H1 (cell line): ENCODE measurements around the gene ISG15. TPM values are rescaled to one million over a fixed set of nuclear protein-coding genes. Genes with fewer than 3 reads are reported as not detected.

Experiments used
- CTCF ChIA-PET: fragments of 300-600 bp; sonication (Branson Sonifier 250); formaldehyde crosslinking; loops from one replicate; lab custom pipeline; 2021; ENCODE audit not compliant: partially characterized antibody; lab: Charles Lee
- POLR2A ChIA-PET: fragments of 300-600 bp; sonication (Branson Sonifier 250); formaldehyde crosslinking; loops from one replicate; lab custom pipeline; 2021; ENCODE audit warnings: inconsistent platforms; ENCODE audit not compliant: partially characterized antibody; lab: Charles Lee
- DNase-seq, 2 experiments: peaks; one replicate each; pipeline versions ENCODE4 v3.0.0 to v3.0.0-alpha.2; 2010 to 2022; ENCODE audit warnings: low spot score in 2 of 2, low read depth in 1 of 2, mixed read lengths in 1 of 2
- FAIRE-seq: peaks from 2 replicates; lab custom pipeline; 2011; peaks lifted over from hg19 to GRCh38; lab: Jason Lieb, UNC
- H2AFZ ChIP-seq: 2 replicates; pipeline ENCODE4 v1.8.1; 2012; ENCODE audit warnings: low read length, inconsistent platforms
- H2AK5ac ChIP-seq: 2 replicates; pipeline ENCODE4 v1.6.1; 2013; ENCODE audit warnings: low read depth, low read length
- H2BK120ac ChIP-seq: replicated peaks from 2 replicates; pipeline ENCODE3; 2013; ENCODE audit warnings: low read depth, low read length, inconsistent platforms
- H2BK12ac ChIP-seq: 2 replicates; pipeline ENCODE4 v1.6.1; 2013; ENCODE audit warnings: low read depth, low read length
- H2BK15ac ChIP-seq: 2 replicates; pipeline ENCODE4 v1.6.1; 2013; ENCODE audit warnings: low read length
- H2BK20ac ChIP-seq: 2 replicates; pipeline ENCODE4 v1.6.1; 2013; ENCODE audit warnings: low read length
- H2BK5ac ChIP-seq: 2 replicates; pipeline ENCODE4 v1.6.1; 2013; ENCODE audit warnings: low read depth, low read length
- H3K14ac ChIP-seq: 2 replicates; pipeline ENCODE4 v1.6.1; 2013; ENCODE audit warnings: inconsistent platforms; ENCODE audit not compliant: insufficient read length
- H3K18ac ChIP-seq: 2 replicates; pipeline ENCODE4 v1.6.1; 2013; ENCODE audit warnings: low read length; ENCODE audit errors: extremely low read depth
- H3K23ac ChIP-seq: 2 replicates; pipeline ENCODE4 v1.6.1; 2013; ENCODE audit warnings: inconsistent platforms; ENCODE audit not compliant: insufficient read length
- H3K23me2 ChIP-seq: 2 replicates; pipeline ENCODE4 v1.6.1; 2013; ENCODE audit warnings: low read depth, low read length
- H3K27ac ChIP-seq: 2 replicates; pipeline ENCODE4 v1.6.1; 2011; ENCODE audit warnings: low read depth, low read length, inconsistent platforms
- H3K27me3 ChIP-seq, 4 experiments: replicated peaks in 1 of 4; 1 replicate in 1 of 4; 2 replicates in 3 of 4; pipeline versions ENCODE4 v1.6.1 to v1.8.1; 2011 to 2013; ENCODE audit warnings: low read length in 3 of 4, mild to moderate bottlenecking in 3 of 4, inconsistent platforms in 2 of 4, mixed read lengths in 2 of 4, moderate library complexity in 1 of 4; ENCODE audit not compliant: control insufficient read depth in 3 of 4, insufficient read depth in 3 of 4; ENCODE audit errors: extremely low read depth in 1 of 4
- H3K36me3 ChIP-seq, 4 experiments: 2 replicates each; pipeline versions ENCODE4 v1.6.1 to v1.8.1; 2011 to 2013; ENCODE audit warnings: mild to moderate bottlenecking in 4 of 4, low read length in 3 of 4, moderate library complexity in 2 of 4, control low read depth in 1 of 4, inconsistent platforms in 1 of 4; ENCODE audit not compliant: insufficient read depth in 4 of 4, control insufficient read depth in 2 of 4
- H3K4ac ChIP-seq: replicated peaks from 2 replicates; pipeline ENCODE3; 2013; ENCODE audit warnings: low read length, low read depth, mixed read lengths, inconsistent platforms; ENCODE audit not compliant: insufficient read length
- H3K4me1 ChIP-seq, 4 experiments: replicated peaks in 1 of 4; 1 replicate in 1 of 4; 2 replicates in 3 of 4; pipeline versions ENCODE4 v1.6.1 to v1.8.1; 2011 to 2013; ENCODE audit warnings: low read length in 3 of 4, inconsistent platforms in 2 of 4, mixed read lengths in 1 of 4; ENCODE audit not compliant: insufficient read depth in 4 of 4, control insufficient read depth in 3 of 4
- H3K4me2 ChIP-seq, 2 experiments: 2 replicates each; pipeline versions ENCODE4 v1.6.1 to v1.8.1; 2011 to 2013; ENCODE audit warnings: low read depth in 2 of 2, low read length in 2 of 2, control low read depth in 1 of 2, inconsistent platforms in 1 of 2, mild to moderate bottlenecking in 1 of 2; ENCODE audit not compliant: insufficient read depth in 1 of 2
- H3K4me3 ChIP-seq, 4 experiments: fragments of 200-600, 300-600 bp in 1 of 4; sonication (generic), shearing (Covaris generic), sonication (Bioruptor Twin) in 1 of 4; 2 replicates each; pipeline versions ENCODE4 v1.5.1 to v1.8.1; 2011 to 2016; ENCODE audit warnings: low read length in 4 of 4, low read depth in 3 of 4, control low read depth in 2 of 4, inconsistent platforms in 2 of 4, mild to moderate bottlenecking in 2 of 4, mixed read lengths in 1 of 4, moderate library complexity in 1 of 4; ENCODE audit not compliant: insufficient read depth in 2 of 4; ENCODE audit errors: extremely low read depth in 1 of 4
- H3K56ac ChIP-seq: replicated peaks from 2 replicates; pipeline ENCODE3; 2013; ENCODE audit warnings: low read depth, mild to moderate bottlenecking, mixed read lengths, low read length, inconsistent platforms; ENCODE audit not compliant: insufficient read length
- H3K79me1 ChIP-seq: 2 replicates; pipeline ENCODE4 v1.6.1; 2013; ENCODE audit warnings: low read depth, low read length, control low read depth
- H3K79me2 ChIP-seq, 2 experiments: 2 replicates each; pipeline versions ENCODE4 v1.6.1 to v1.8.1; 2012 to 2013; ENCODE audit warnings: low read length in 2 of 2, mild to moderate bottlenecking in 2 of 2, inconsistent platforms in 1 of 2; ENCODE audit not compliant: insufficient read depth in 2 of 2, control insufficient read depth in 1 of 2
- H3K9ac ChIP-seq, 4 experiments: replicated peaks in 1 of 4; 1 replicate in 1 of 4; 2 replicates in 3 of 4; pipeline versions ENCODE4 v1.6.1 to v1.8.1; 2011 to 2013; ENCODE audit warnings: low read depth in 3 of 4, low read length in 3 of 4, control low read depth in 2 of 4, mild to moderate bottlenecking in 2 of 4, moderate library complexity in 2 of 4, inconsistent platforms in 1 of 4; ENCODE audit errors: extremely low read depth in 1 of 4
- H3K9me3 ChIP-seq, 2 experiments: 2 replicates each; pipeline versions ENCODE4 v1.6.1 to v1.8.1; 2012 to 2013; ENCODE audit warnings: mild to moderate bottlenecking in 2 of 2, moderate library complexity in 2 of 2, control low read depth in 1 of 2, inconsistent platforms in 1 of 2, low read depth in 1 of 2, low read length in 1 of 2, mixed read lengths in 1 of 2; ENCODE audit not compliant: insufficient read depth in 2 of 2
- H4K20me1 ChIP-seq, 2 experiments: replicated peaks in 1 of 2; 2 replicates each; pipeline versions ENCODE3 to v1.8.1; 2011 to 2013; ENCODE audit warnings: inconsistent platforms in 2 of 2, low read length in 2 of 2, mild to moderate bottlenecking in 1 of 2; ENCODE audit not compliant: insufficient read depth in 2 of 2, control insufficient read depth in 1 of 2
- H4K5ac ChIP-seq: 2 replicates; pipeline ENCODE4 v1.6.1; 2013; ENCODE audit warnings: low read length, low read depth, mixed read lengths, inconsistent platforms; ENCODE audit not compliant: insufficient read length
- H4K8ac ChIP-seq: 2 replicates; pipeline ENCODE4 v1.8.0; 2013; ENCODE audit warnings: mild to moderate bottlenecking, moderate library complexity, low read length, inconsistent platforms; ENCODE audit not compliant: insufficient read depth; ENCODE audit errors: extremely low read depth
- H4K91ac ChIP-seq: replicated peaks from 2 replicates; pipeline ENCODE3; 2013; ENCODE audit warnings: low read length, mixed read lengths, inconsistent platforms; ENCODE audit not compliant: insufficient read length
- CHD1 ChIP-seq: IDR thresholded peaks from 2 replicates; pipeline ENCODE4 v1.6.1; 2012; ENCODE audit warnings: low read depth, low read length, improper control_type of control experiment
- KDM1A ChIP-seq: fragments of 200-600, 300-600 bp; sonication (generic); IDR thresholded peaks from 2 replicates; pipeline ENCODE4 v1.7.1; 2016; ENCODE audit warnings: mild to moderate bottlenecking, low read length, borderline replicate concordance
- MAX ChIP-seq: IDR thresholded peaks from 2 replicates; pipeline ENCODE4 v1.6.1; 2012; ENCODE audit warnings: inconsistent platforms
- RAD21 ChIP-seq, 2 experiments: IDR thresholded peaks in 1 of 2; conservative IDR thresholded peaks in 1 of 2; 2 replicates each; pipeline ENCODE4 v1.6.1; 2011; ENCODE audit warnings: low read depth in 2 of 2, low read length in 2 of 2, improper control_type of control experiment in 1 of 2, inconsistent platforms in 1 of 2, mild to moderate bottlenecking in 1 of 2, moderate library complexity in 1 of 2
- RBBP5 ChIP-seq: IDR thresholded peaks from 2 replicates; pipeline ENCODE4 v1.7.1; 2012; ENCODE audit warnings: low read depth, mild to moderate bottlenecking, inconsistent platforms, low read length, moderate library complexity, borderline replicate concordance
- RNF2 ChIP-seq: fragments of 200-900, 300-1000 bp; sonication (generic); IDR thresholded peaks from 2 replicates; pipeline ENCODE4 v1.7.1; 2016; ENCODE audit warnings: borderline replicate concordance, low read depth, mild to moderate bottlenecking, antibody characterized with exemption, low read length; ENCODE audit not compliant: poor library complexity, severe bottlenecking; ENCODE audit errors: missing control alignments
- SIX5 ChIP-seq: IDR thresholded peaks from 2 replicates; pipeline ENCODE4 v1.6.1; 2011; ENCODE audit warnings: mild to moderate bottlenecking, low read depth, low read length
- SP4 ChIP-seq: IDR thresholded peaks from 2 replicates; pipeline ENCODE4 v1.6.1; 2012; ENCODE audit warnings: low read length, inconsistent platforms
- SRF ChIP-seq: IDR thresholded peaks from 2 replicates; pipeline ENCODE4 v1.6.1; 2011; ENCODE audit warnings: mild to moderate bottlenecking, low read depth, low read length, moderate library complexity
- USF2 ChIP-seq: IDR thresholded peaks from 2 replicates; pipeline ENCODE4 v1.6.1; 2011; ENCODE audit warnings: low read length, improper control_type of control experiment
- ZNF274 ChIP-seq: IDR thresholded peaks from 2 replicates; pipeline ENCODE4 v1.7.0; 2012; ENCODE audit warnings: low read length, borderline replicate concordance; ENCODE audit errors: extremely low read depth
- WGBS, 2 experiments: shearing (Covaris generic) in 1 of 2; methylation state at CpG; one replicate each; pipeline versions ENCODE4 v1.1.6 to v1.1.7; 2013 to 2015; ENCODE audit warnings: low lambda C conversion rate in 2 of 2, mixed read lengths in 2 of 2, inconsistent platforms in 1 of 2, low coverage in 1 of 2, missing lambda C conversion rate in 1 of 2; ENCODE audit not compliant: insufficient replicate concordance in 2 of 2, insufficient coverage in 1 of 2, insufficient read length in 1 of 2; ENCODE audit errors: extremely low coverage in 1 of 2, missing lambda C conversion rate in 1 of 2; 5-methylcytosine and 5-hydroxymethylcytosine counted together
- polyA plus RNA-seq, 7 experiments: library from polyadenylated mRNA; depleted of rRNA in 3 of 7; stranded (reverse) in 5 of 7; unstranded in 2 of 7; fragments of >200 nt in 5 of 7; fragments of 200-250 nt in 2 of 7; gene quantifications; 1 replicate in 5 of 7; 2 replicates in 1 of 7; 4 replicates in 1 of 7; pipeline versions ENCODE4 v1.2.1 to v1.2.3, GENCODE V29; 2011 to 2013; ENCODE audit warnings: missing spikeins in 2 of 7, mixed read lengths in 2 of 7
- total RNA-seq: library from RNA; stranded (reverse); fragmentation: NEBNext Ultra II Directional; extraction: Animal tissue kit (Norgen Biotek cat#: 25700); gene quantifications from 2 replicates; pipeline ENCODE4 v1.2.1, GENCODE V29; 2021

ISG15 gene
- total and polyA plus RNA-seq, 2 of the 8 experiments (the other 6 are each of a cell fraction or from before 2014, with no cell fraction given) = 29.3 to 121 TPM

- H3K9me3 ChIP-seq = no peaks in the 10 kb centered on the region
- H4K91ac ChIP-seq = no peak overlapping the region
- no peak overlapping the region for H3K4ac ChIP-seq
- no peak overlapping the region for H3K4me3 ChIP-seq
- H3K79me1 ChIP-seq = no peaks in the 10 kb centered on the region
- H3K9ac ChIP-seq = no peak overlapping the region
- H2BK20ac ChIP-seq = no peak overlapping the region
- POLR2A ChIA-PET = interaction anchor here (0.8 to 1.3 kb wide), 2 partner anchors 12 to 45 kb away, joined by 3 to 4 read pairs; no protein-coding TSS in a partner anchor
- peaks cover 0 to 11% (median 6%) of the 10 kb centered on the region in 4 experiments; a peak in 5 of 7 replicates for H3K4me1 ChIP-seq
- H2BK120ac ChIP-seq = no peak overlapping the region
- no peak overlapping the region for H2BK12ac ChIP-seq
- no peak overlapping the region for H3K4me2 ChIP-seq
- no peak overlapping the region for H2AFZ ChIP-seq
- H4K20me1 ChIP-seq = peaks cover 0 to 5% of the 10 kb centered on the region in 2 experiments
- H2BK15ac ChIP-seq = no peak overlapping the region
- H3K36me3 ChIP-seq = peaks cover 0 to 7% (median 0%) of the 10 kb centered on the region in 4 experiments; a peak in 1 of 8 replicates
- peaks cover 19 to 57% (median 46%) of the 10 kb centered on the region in 4 experiments for H3K27me3 ChIP-seq
- no peak overlapping the region for H4K8ac ChIP-seq
- DNase-seq (no peak), FAIRE-seq (no peak)
- peaks cover 6% of the 10 kb centered on the region; the same call in 1 of the 2 replicates for H3K23me2 ChIP-seq
- no peak overlapping the region for H3K18ac ChIP-seq
- H2AK5ac ChIP-seq = no peak overlapping the region
- CTCF ChIA-PET = interaction anchor here (0.7 to 7.7 kb wide), 6 partner anchors 10 to 308 kb away, joined by 3 to 86 read pairs (median 6); partner anchors contain the start of gene PERM1
- H3K14ac ChIP-seq = no peak overlapping the region
- no peak overlapping the region for H2BK5ac ChIP-seq
- no peak overlapping the region for H3K56ac ChIP-seq
- no peaks in the 10 kb centered on the region for H3K79me2 ChIP-seq
- H3K27ac ChIP-seq = no peak overlapping the region
- no peak overlapping the region for H3K23ac ChIP-seq
- WGBS, 2 experiments = 76% methylated on average over 14 of the region's 15 CpGs; no CpG with 5 or more reads in 1 of the 2 experiments
- H4K5ac ChIP-seq = no peak overlapping the region
- TF ChIP-seq RNF2 (no peak), CHD1 (no peak), RBBP5 (no peak), RAD21 (IDR thresholded peaks at IDR 0.05 in 1 of 2, conservative IDR thresholded peaks at IDR 0.05 in 1 of 2; ENCODE audit: low read depth in 2 of 2, low read length in 2 of 2) (no peak), MAX (no peak), SIX5 (no peak), USF2 (no peak), ZNF274 (no peak), SRF (no peak), KDM1A (no peak), SP4 (no peak)
These were observed 19.8 kb upstream of the ISG15 start for GRCh38 chr1:993379-993995.
